Measurements from ENCODE around the gene PHACTR2. TPM values are rescaled to one million over a fixed set of nuclear protein-coding genes. Genes with fewer than 3 reads are reported as not detected.
A peak's percentile ranks its signal among the peaks of the same experiment; 100 is the strongest.
"Not testable (repeated sequence)": the region's sequence is repeated elsewhere in the genome, so short reads cannot be mapped to it uniquely, and the experiment has no call there.

PHACTR2 gene
- total RNA-seq: 62.5 TPM

DNA sequence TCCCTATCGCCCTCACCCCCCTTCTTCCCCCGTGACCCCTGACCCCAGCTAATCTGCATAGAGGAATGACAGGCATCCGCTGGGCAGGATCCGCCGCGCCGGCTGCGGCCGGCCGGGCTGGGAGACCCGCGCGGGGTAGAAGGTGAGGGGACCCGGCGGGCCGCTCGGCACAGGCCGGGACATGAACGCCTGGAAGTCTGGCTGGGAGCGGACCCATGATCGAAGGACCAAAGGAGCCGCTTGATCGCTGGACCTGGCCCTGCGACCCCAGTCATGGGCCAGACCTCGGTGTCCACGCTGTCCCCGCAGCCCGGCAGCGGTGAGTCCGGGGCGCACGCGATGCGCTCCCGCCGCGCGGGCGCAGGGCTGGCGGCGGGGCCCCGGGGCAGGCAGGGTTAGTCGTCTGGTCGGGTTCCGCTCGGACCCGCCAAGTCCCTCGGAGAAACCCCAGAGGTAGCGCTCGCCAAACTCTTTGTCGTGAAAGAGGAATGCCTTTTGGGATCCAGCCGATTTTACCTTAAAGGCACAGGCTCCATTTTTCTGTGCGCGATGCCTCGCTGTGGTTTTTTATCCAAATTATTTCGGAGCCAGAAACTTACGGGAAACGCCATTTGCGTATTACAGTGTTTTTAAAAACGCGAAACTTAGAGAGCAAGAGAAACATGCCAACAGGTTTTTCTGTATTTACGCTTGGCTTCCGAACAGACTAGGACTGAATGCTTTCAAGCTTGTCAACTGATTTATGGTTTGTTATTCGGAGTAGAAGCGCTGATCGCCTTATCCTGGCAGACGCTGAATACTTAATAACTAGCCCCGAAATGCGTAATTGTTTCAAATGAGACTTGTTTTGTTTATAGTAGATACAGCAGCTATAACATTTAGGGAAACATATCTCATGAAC, at the start of gene PHACTR2:
Gene PHACTR2 (plus strand): TSS at position 75 of the 901 bp plus-strand sequence. CDS start 199 bp downstream, at position 274.
- DNase-seq: peak; percentile 92

DNA sequence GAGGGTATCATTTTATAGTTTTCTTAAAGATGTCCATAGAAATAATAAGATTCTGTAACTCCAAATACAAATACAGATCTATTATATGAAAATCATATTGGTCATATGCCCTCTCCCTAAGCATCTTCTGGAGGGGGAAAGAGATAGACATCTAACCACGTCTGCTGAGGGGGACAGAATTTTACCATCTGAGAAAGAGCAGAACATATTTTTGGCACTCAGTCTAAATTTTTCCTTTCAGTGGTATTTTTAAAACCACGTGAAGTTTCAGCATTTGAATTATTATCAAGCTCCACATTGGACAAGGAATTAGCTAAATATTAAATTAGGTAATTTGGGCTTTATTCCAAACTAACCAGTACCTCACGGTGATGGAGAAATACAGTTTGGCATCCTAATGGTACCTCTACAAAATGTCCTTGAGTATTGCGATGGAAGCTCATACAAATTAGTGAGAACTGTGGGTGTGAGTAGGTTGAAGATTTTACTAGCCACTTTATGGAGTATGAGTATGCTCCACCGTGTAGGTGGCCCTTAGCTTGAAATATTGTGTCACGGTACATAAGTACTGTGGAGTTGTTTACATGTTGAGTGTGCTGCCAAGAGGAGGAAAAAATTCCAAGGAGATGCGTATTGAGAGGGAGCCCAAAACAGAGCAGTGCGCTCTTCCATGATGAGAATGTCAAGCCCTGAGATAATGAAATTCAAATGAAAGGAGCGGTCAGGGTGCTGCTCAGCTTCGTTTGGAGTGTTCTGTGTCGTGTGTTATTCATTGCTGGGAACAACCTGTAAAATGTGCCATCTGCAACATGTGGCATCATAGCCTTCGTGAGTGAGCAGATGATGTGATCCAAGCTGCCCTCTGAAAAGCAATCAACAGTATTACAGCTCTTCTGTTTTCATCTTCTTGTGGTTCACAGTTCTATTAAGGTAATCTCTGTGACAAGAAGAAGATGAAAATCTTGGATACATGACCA, 48.4 kb upstream of the PHACTR2 start:
- no peak for DNase-seq

DNA sequence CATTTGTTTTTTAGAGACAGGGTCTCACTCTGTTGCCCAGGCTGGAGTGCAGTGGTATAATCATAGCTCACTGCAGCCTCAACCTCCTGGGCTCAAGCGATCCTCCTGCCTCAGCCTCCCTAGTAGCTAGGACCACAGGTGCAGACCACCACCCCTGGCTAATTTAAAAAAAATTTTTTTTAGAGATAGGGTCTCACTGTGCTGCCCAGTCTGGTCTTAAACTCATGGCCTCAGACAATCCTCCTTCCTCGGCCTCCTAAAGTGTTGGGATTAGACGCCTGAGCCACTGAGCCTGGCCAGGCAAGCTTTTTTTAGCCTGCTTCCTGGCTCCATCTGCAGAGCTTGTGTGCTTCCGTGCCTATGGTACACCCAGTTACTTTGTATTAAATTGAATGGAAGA, 46.6 kb upstream of the PHACTR2 start:
- DNase-seq: not testable (repeated sequence)

GRCh38 chr6:143632894-143633293, 44.9 kb upstream of the PHACTR2 start:
- no peak for DNase-seq

DNA sequence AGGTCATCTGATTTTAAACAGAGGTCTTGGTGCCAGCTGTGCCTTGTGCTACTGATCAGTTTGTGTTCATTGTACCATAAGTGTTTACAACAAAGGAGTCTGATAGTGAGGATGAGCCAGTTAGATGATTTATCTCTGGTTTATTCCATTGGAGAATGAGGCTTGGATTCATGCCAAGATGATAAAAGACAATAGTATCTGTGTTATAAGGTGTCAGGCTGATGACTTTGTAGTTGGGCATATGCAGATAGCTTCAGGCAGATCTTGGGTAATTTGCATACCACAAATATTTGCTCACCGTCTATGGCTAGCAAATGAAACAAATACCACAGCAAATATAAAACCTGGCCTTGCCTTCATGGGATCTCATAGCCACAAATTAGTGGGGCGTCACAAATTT, 43.3 kb upstream of the PHACTR2 start:
- no peak for DNase-seq

DNA sequence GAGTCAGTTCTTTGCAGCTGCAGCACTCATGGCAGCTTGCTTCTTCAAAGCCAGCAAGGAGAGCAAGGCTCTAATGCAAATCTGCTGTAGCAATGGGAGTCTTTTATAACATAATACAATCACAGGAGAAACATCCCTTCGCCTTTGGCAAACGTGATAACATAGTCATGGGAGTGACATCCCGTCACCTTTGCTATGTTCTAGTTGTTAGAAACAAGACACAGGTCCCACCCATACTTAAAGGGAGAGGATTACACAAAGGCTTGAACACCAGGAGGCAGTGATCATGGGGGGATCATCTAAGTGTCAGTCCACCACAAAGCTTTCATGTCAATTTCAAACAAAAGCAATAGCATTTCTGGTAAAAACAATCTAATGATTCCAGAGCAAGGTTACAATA, 40.1 kb upstream of the PHACTR2 start:
- no peak for DNase-seq

- no peak for DNase-seq
Observed at GRCh38 chr6:143642403-143642802, 35.4 kb upstream of the PHACTR2 start.

GRCh38 chr6:143647191-143647590, 30.6 kb upstream of the PHACTR2 start:
- DNase-seq: no peak

DNA sequence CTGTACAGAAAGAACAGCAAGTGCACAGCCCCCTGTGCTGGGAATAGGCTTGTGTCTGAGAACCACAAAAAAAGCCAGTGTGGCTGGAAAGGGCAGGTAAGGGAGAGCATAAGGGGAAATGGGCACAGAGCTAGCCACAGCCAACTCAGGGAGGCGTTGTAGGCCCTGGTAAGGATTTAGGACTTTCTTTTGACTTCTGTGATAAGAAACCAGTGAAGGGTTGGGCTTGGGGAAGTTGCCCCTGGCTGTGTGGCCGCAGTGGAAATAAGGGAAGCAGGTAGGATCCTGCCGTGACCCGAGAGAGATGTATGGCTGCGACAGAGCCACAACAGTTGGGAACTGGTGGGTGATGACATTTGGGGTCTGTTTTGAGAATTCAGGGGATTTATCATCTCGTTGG, 30.0 kb upstream of the PHACTR2 start:
- DNase-seq: no peak

DNA sequence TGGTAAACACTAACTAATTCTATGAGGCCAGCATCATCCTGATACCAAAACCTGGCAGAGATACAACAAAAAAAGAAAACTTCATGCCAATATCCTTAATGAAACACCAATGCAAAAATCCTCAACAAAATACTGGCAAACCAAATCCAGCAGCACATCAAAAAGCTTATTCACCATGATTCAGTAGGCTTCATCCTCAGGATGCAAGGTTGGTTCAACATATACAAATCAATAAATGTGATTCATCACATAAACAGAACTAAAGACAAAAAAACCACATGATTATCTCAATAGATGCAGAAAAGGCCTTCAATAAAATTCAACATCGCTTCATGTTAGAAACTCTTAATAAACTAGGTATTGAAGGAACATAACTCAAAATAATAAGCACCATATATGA, 28.4 kb upstream of the PHACTR2 start:
- DNase-seq: not testable (repeated sequence)

GRCh38 chr6:143651328-143651727, 26.4 kb upstream of the PHACTR2 start:
- not testable (repeated sequence) for DNase-seq

- DNase-seq: peak; percentile 12
Observed at GRCh38 chr6:143652841-143653331, 24.9 kb upstream of the PHACTR2 start.

GRCh38 chr6:143655541-143655940, 22.2 kb upstream of the PHACTR2 start:
- no peak for DNase-seq

- DNase-seq: no peak
Observed at GRCh38 chr6:143656026-143656425, 21.7 kb upstream of the PHACTR2 start.

- no peak for DNase-seq
Observed at GRCh38 chr6:143657809-143658208, 20.0 kb upstream of the PHACTR2 start.

GRCh38 chr6:143660170-143660569, 17.6 kb upstream of the PHACTR2 start:
- DNase-seq: not testable (repeated sequence)

- no peak for DNase-seq
Observed at GRCh38 chr6:143664171-143664570, 13.6 kb upstream of the PHACTR2 start.

DNA sequence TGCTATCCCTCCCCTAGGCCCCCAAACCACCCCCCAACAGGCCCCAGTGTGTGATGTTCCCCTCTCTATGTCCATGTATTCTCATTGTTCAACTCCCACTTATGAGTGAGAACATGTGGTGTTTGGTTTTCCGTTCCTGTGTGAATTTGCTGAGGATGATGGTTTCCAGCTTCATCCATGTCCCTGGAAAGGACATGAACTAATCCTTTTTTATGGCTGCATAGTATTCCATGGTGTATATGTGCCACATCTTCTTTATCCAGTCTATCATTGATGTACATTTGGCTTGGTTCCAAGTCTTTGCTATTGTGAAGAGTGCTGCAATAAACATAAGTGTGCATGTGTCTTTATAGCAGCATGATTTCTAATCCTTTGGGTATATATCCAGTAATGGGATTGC, 11.8 kb upstream of the PHACTR2 start:
- not testable (repeated sequence) for DNase-seq

- DNase-seq: not testable (repeated sequence)
Observed at GRCh38 chr6:143669483-143669882, 8.3 kb upstream of the PHACTR2 start.

- DNase-seq: peak; percentile 62
Observed at GRCh38 chr6:143673669-143674068, 4.1 kb upstream of the PHACTR2 start.

GRCh38 chr6:143674483-143675381, 3.0 kb upstream of the PHACTR2 start:
- peak; percentile 22 for DNase-seq

Measured in skin of body (tissue), 2 donors.